Measurements from ENCODE around the gene SYTL2.

GRCh38 chr11:85791409-85791990 lies 19.4 kb downstream of the SYTL2 start:
- no peak for TF ChIP-seq CTCF (conservative IDR thresholded peaks at IDR 0.05 in 1 of 2, IDR thresholded peaks at IDR 0.05 in 1 of 2; ENCODE audit: low read depth in 1 of 2, low read length in 2 of 2)
- TF ChIP-seq EZH2 (IDR thresholded peaks at IDR 0.05; ENCODE audit: low read length, missing control alignments) = no peak
